GM21526 (cell line): ENCODE measurements around the gene SERINC1.

Experiments used
- ATAC-seq: cut with Tn5 transposase; IDR thresholded peaks from one replicate; pipeline ENCODE4 v1.9.1; 2021; ENCODE audit warnings: moderate library complexity; ENCODE audit not compliant: unreplicated experiment, low FRiP score

The SERINC1 gene

DNA sequence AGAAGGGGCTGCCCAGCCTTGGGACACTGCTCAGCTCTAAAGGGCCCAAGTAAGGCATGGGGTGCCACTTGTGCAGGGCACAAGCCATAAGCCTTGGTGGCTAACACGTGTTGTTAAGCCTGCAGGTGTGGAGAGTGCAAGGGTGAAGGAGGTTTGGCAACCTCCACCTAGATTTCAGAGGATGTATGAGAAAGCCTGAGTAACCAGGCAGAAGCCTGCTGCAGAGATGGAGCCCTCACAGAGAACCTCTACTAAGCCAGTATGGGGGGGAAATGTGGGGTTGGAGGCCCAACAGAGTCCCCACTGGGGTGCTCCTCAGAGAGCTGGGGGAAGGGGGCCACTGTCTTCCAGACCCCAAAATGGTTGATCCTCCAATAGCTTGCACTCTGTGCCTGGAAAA lies 32.6 kb downstream of the SERINC1 start:
- no peak for ATAC-seq

- ATAC-seq, result peak; percentile 83
These were observed 38.8 kb downstream of the SERINC1 start for GRCh38 chr6:122432816-122433215.

DNA sequence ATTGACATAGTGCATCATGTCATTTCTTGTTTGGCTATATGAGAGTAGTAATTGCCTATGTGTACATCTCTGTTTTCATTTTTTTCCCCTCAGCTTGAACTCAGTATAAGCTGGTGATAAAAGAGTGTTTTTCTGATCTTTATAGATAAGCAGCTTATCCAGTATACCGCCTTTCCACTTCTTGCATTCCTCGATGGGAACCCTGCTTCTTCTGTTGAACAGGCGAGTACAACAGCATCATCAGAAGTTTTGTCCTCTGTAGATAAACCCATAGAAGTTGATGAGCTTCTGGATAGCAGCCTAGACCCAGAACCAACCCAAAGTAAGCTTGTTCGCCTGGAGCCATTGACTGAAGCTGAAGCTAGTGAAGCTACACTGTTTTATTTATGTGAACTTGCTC lies 39.8 kb downstream of the SERINC1 start:
- ATAC-seq, result no peak

DNA sequence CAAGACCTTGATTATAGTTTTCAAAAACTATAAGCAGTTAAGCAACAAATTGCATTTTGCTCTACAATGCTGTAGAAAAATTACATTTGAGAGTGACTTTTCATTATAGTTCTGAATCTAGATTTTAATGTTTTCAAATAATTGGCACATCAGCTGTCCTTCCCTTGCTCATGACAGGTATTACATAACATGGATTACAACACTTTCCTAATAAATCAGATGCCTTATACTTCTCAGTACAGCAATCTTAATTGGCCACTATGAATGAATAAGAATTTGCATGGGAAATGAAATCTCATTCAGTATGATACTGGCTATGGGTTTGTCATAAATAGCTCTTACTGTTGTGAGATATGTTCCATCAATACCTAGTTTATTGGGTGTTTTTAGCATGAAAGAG lies 42.3 kb downstream of the SERINC1 start:
- ATAC-seq, result no peak

GRCh38 chr6:122428781-122429180 lies 42.8 kb downstream of the SERINC1 start:
- no peak for ATAC-seq

DNA sequence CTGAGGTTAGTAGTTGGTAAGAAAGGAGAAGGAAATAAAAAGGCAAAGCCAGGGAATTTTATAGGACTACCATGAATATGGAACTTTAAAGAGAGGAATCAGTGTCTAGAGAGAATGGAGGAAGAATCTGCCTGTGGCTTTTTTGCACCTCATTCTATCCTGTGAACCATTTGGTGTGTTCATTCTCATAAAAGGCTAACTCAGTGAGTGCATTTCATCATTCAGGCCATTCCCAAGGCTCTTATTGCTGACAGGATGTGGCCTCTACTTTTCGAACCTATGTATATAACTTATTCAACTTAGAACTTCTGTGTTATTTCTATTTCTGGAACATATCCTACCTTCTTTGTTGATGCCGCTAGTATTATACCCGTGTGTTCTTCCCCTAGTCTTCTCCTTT lies 45.0 kb downstream of the SERINC1 start:
- no peak for ATAC-seq

GRCh38 chr6:122423734-122424133 lies 47.9 kb downstream of the SERINC1 start:
- no peak for ATAC-seq

DNA sequence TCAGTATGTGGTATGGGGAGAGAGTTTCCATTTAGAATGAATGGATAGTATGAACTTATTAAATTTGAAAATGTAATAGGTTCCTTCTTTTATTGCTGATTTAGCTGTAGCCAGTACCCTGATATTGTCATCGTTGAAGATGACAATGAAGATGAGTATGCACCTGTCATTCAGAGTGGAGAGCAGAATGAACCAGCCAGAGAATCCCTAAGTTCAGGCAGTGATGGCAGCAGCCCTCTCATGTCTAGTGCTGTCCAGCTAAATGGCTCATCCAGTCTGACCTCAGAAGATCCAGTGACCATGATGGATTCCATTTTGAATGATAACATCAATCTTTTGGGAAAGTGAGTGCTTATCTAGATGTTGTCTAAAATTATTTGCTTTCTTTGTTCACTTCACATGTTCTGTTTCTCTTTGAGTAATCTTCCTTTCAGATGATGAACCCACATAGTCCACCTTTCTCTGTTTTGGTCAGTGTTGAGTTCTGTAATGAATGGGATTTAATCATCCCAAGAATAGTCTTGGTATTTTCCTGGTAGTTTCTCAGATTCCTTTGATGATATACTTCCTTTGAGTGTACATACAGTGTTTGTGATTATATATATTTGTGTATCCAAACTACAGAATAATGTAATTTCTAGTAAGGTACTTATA lies 48.9 kb downstream of the SERINC1 start:
- ATAC-seq, result peak; percentile 82

DNA sequence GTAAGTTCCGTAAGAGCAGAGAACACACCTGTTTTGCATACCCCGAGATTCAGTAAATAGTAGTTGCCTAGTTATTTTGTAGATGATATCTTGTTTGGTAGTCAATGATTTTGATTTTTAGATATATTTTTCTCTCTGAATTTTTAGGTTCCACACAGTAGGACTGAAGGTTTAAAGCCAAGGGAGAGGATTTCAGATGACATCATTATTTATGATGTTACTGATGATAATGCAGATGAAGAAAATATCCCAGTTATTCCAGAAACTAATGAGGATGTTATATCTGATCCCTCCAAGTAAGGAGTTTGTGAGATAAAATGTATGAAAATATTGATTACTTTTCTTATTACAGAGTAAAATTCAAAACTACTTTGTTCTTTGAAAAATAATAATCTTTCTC lies 49.6 kb downstream of the SERINC1 start:
- ATAC-seq, result no peak

- no peak for ATAC-seq
These were observed 54.8 kb downstream of the SERINC1 start for GRCh38 chr6:122416825-122417224.

DNA sequence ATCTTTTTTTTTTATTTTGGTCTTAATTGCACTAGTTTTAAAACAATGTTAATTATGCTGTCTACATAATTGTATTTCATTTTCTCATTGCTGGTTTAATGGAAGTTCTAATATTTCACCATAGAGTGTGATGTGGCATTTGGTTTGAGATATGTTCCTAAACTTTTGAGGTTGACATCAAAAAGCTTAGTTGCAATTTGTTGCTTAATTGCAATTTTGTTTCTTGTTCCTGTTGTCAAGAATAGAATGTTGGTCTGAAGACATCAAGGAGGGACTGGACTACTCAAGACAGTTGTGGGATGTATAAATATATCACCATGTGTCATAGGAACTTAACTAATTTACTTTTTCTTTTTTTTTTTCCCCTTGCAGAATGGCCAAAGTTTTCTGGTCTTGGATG lies 59.6 kb downstream of the SERINC1 start:
- ATAC-seq, result no peak

DNA sequence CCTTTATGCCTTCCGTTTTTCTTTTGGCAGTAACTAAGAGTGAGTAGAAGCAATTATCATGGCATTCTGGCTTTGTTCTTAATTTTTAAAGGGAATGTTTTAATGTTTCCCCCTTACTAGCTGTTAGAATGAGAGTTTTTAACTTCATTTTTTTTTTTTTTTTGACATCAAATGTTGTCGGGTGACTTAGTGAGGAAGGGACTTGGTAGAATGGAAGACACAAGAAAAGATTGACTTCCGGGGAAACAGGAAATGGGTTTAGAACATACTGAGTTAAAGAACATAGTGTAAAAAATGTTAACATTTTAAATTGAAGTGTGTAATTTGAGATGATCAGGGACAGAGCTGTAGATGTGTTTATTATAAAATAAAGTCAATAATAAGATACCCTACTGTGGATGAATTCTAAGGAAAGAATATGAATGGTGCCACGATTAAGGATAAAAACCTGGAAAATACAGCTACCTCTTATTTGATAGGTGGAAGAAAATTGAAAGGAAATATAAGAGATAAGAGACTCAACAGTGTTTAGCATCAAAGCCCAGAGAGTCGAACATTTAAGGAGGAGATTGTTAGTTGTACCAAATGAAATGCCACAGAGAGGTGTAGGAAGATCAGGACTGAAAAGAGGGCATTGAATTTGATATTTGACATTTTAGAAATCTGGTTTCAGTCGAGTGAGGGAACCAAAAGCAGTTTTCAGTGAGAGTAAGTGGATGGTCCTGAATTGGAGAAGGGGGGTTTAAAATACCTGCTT lies 62.7 kb downstream of the SERINC1 start:
- no peak for ATAC-seq

GRCh38 chr6:122408240-122408639 lies 63.4 kb downstream of the SERINC1 start:
- ATAC-seq, result no peak

DNA sequence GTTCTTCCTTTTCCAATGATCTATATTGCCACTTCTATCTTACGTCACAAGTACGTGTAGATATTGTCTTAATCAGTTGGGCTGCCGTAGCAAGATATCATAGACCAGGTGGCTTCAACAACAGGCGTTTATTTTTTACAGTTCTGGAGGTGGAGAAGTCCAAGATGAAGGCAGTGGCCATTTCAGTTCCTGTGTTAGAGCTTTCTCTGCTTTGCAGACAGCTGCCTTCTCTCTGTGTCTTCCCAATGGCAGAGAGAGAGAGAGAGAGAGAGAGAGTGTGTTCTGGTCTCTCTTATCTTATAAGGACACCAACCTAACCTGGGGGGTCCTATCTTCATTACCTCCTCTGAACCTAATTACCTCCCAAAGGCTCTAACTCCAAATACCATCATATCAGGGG lies 63.9 kb downstream of the SERINC1 start:
- ATAC-seq, result no peak

GRCh38 chr6:122406187-122406586 lies 65.4 kb downstream of the SERINC1 start:
- ATAC-seq, result no peak

DNA sequence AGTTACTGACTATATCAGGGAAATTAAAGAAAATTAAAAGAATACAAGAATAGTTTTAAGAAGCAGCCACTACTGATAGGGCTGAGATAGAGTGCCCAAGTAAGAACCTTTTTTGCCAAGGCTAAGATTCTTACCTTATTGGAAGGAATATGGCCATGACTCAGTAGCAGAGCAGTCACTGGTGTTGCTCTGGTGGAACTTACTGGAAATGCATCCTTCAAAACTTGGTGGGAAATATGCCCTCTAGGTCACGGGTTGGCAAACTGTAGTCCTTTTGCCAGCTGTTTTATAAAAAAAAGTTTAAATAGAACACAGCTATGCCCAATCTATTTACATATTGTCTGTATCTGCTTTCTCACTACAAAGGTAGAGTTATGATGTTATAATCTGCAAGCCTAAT lies 66.2 kb downstream of the SERINC1 start:
- ATAC-seq, result no peak

GRCh38 chr6:122404444-122404843 lies 67.2 kb downstream of the SERINC1 start:
- no peak for ATAC-seq

- no peak for ATAC-seq
These were observed 70.5 kb downstream of the SERINC1 start for GRCh38 chr6:122401104-122401503.

- ATAC-seq, result no peak
These were observed 71.0 kb downstream of the SERINC1 start for GRCh38 chr6:122400462-122401089.

DNA sequence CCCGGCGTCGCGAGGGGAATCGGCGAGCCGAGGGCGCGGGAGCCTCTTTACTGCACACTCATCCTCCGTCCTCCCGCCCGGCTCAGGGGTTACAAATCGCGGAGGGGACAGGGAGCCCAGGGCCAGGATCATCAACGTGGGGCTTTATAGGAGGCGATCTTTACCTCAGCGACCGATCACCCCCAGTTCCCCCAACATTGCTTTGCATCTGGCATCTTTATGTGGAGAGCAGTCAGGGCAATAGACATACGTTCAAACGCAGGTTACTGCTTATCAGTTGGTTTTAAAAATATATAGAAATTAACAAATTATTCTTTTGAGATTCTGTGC lies 71.5 kb downstream of the SERINC1 start:
- ATAC-seq, result peak; percentile 23

GRCh38 chr6:122399348-122400120 lies 72.1 kb downstream of the SERINC1 start, which contains the start of gene HSF2:
HSF2 (plus strand) TSS chr6:122399652; CDS start chr6:122399738, 86 bp downstream.
- ATAC-seq, result peak; percentile 99
